K562 (cell line): Measurements from ENCODE around the gene CXCL14. TPM values are rescaled to one million over a fixed set of nuclear protein-coding genes. Genes with fewer than 3 reads are reported as not detected.
A peak's percentile ranks its signal among the peaks of the same experiment; 100 is the strongest.

ENCODE experiments used
- ELF2 ChIP-seq: fragments of 250-450 bp; sonication (Bioruptor Pico); IDR thresholded peaks from 2 replicates; pipeline ENCODE4 v1.5.0; 2021; ENCODE audit warnings: mild to moderate bottlenecking
- NFIC ChIP-seq: fragments of 450-650 bp; IDR thresholded peaks from 2 replicates; pipeline ENCODE4 v1.6.1; 2017; ENCODE audit warnings: mild to moderate bottlenecking, inconsistent platforms
- RAD21 ChIP-seq, 2 experiments: fragments of 250-450 bp in 1 of 2; fragments of 450-650 bp in 1 of 2; sonication (Bioruptor Pico) in 1 of 2; formaldehyde crosslinking in 1 of 2; IDR thresholded peaks in 1 of 2; conservative IDR thresholded peaks in 1 of 2; 2 replicates each; pipeline versions ENCODE4 v1.4.0 to v1.8.0; 2020 to 2022; ENCODE audit warnings: mild to moderate bottlenecking in 2 of 2, moderate library complexity in 1 of 2
- SMC3 ChIP-seq: conservative IDR thresholded peaks from 2 replicates; pipeline ENCODE4 v1.6.1; 2011; ENCODE audit warnings: low read depth, low read length, improper control_type of control experiment; ENCODE audit not compliant: insufficient read depth
- STAG1 ChIP-seq: sonication (generic); formaldehyde crosslinking; IDR thresholded peaks from 2 replicates; pipeline ENCODE4 v1.5.0; 2020; ENCODE audit warnings: missing genetic modification reagents, borderline replicate concordance
- polyA plus RNA-seq, 8 experiments: library from polyadenylated mRNA; depleted of rRNA in 4 of 8; stranded (reverse) in 5 of 8; unstranded in 3 of 8; fragments of >200 nt; fragmentation: Nextera tagmentation in 2 of 8; fragmentation: Illumina TruSeq in 1 of 8; extraction: Ambion mirVana in 2 of 8; extraction: Trizol in 1 of 8; gene quantifications; 2 replicates each; pipeline versions ENCODE4 v1.2.1 to v1.2.3, GENCODE V29; 2011 to 2014; ENCODE audit warnings: inconsistent platforms in 1 of 8, missing spikeins in 1 of 8
- total RNA-seq, 7 experiments: library from RNA; depleted of rRNA in 6 of 7; stranded (reverse); fragments of >200 nt in 6 of 7; fragmentation: Illumina TruSeq in 2 of 7; extraction: Trizol in 2 of 7; gene quantifications; 2 replicates each; pipeline versions ENCODE4 v1.2.1 to v1.2.3, GENCODE V29; 2011 to 2021; ENCODE audit warnings: low replicate concordance in 1 of 7
- TF ChIP-seq, protein P1 (sequence below): fragments of 450-650 bp; formaldehyde crosslinking; IDR thresholded peaks from 2 replicates; pipeline ENCODE4 v1.4.0; 2020; ENCODE audit warnings: mild to moderate bottlenecking, moderate library complexity
- TF ChIP-seq, protein P2 (sequence below): IDR thresholded peaks from 2 replicates; pipeline ENCODE4 v1.6.1; 2011; ENCODE audit not compliant: insufficient read length; ENCODE audit errors: extremely low read depth
- TF ChIP-seq, protein P3 (sequence below), 3 experiments: IDR thresholded peaks in 2 of 3; conservative IDR thresholded peaks in 1 of 3; 2 replicates each; pipeline ENCODE4 v1.5.1; 2011 to 2012; ENCODE audit warnings: low read length in 3 of 3, mild to moderate bottlenecking in 3 of 3, control low read depth in 2 of 3, improper control_type of control experiment in 1 of 3, inconsistent platforms in 1 of 3, low read depth in 1 of 3, mixed read lengths in 1 of 3, moderate library complexity in 1 of 3; ENCODE audit not compliant: insufficient read depth in 2 of 3
- TF ChIP-seq, protein P4 (sequence below): fragments of 450-650 bp; IDR thresholded peaks from 2 replicates; pipeline ENCODE4 v1.6.1; 2016; ENCODE audit warnings: missing biosample characterization, missing genetic modification characterization
- TF ChIP-seq, protein P5 (sequence below), 2 experiments: fragments of 450-650 bp in 1 of 2; sonication (generic) in 1 of 2; formaldehyde crosslinking in 1 of 2; IDR thresholded peaks in 1 of 2; conservative IDR thresholded peaks in 1 of 2; 2 replicates each; pipeline versions ENCODE4 v1.6.1 to v1.8.1; 2016 to 2023; ENCODE audit warnings: mild to moderate bottlenecking in 2 of 2, moderate library complexity in 2 of 2, inconsistent platforms in 1 of 2, missing genetic modification reagents in 1 of 2

CXCL14 gene
- total and polyA plus RNA-seq, 9 of the 15 experiments (the other 6 are each of a cell fraction or from before 2014, with no cell fraction given): not detected

DNA sequence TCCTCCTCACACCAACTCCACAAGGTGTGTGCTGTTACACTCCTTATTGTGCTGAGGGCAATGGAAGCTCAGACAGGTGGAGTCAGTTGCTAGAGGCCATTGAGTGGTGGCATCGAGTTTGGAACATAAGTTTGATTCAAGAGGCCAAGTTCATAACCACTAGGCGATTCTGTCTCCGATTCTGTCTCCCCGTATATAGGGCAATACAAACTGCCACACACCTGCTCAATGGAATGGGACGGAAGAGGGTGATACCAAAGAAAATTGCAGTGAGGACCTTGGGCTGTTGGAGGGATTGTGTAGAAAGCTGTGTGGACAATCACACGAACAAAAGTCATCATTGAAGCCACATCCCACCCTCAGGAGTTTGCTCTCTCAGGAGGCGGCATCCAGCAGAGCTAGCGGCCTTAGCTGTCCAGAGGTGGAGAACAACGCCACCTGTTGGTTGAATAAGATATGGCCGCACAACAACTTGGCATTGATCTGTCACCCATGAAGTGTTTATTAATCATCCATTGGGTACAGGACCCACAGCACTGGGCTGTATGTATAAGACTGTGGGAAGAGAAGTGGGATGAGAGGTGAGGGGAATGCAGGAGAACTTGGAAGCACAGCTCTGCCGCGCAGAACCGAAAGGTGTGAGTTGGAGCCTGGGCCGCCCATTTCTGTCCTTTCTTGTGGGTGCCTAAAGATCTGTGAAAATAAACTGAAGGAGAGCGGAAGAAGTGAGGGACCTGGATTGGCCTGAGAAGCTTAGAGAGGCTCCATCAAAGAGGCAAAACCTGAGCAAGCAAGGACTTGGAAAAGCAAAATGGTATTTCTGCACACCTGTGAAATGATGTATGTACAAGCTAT lies 27.0 kb downstream of the CXCL14 start (continued):
- TF ChIP-seq, protein P1, sequence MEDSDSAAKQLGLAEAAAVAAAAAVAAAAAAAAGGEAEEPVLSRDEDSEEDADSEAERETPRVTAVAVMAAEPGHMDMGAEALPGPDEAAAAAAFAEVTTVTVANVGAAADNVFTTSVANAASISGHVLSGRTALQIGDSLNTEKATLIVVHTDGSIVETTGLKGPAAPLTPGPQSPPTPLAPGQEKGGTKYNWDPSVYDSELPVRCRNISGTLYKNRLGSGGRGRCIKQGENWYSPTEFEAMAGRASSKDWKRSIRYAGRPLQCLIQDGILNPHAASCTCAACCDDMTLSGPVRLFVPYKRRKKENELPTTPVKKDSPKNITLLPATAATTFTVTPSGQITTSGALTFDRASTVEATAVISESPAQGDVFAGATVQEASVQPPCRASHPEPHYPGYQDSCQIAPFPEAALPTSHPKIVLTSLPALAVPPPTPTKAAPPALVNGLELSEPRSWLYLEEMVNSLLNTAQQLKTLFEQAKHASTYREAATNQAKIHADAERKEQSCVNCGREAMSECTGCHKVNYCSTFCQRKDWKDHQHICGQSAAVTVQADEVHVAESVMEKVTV (CRISPR knock-in tag): peak; percentile 91
- TF ChIP-seq, protein P2, sequence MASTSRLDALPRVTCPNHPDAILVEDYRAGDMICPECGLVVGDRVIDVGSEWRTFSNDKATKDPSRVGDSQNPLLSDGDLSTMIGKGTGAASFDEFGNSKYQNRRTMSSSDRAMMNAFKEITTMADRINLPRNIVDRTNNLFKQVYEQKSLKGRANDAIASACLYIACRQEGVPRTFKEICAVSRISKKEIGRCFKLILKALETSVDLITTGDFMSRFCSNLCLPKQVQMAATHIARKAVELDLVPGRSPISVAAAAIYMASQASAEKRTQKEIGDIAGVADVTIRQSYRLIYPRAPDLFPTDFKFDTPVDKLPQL: no peak
- TF ChIP-seq, protein P3, sequence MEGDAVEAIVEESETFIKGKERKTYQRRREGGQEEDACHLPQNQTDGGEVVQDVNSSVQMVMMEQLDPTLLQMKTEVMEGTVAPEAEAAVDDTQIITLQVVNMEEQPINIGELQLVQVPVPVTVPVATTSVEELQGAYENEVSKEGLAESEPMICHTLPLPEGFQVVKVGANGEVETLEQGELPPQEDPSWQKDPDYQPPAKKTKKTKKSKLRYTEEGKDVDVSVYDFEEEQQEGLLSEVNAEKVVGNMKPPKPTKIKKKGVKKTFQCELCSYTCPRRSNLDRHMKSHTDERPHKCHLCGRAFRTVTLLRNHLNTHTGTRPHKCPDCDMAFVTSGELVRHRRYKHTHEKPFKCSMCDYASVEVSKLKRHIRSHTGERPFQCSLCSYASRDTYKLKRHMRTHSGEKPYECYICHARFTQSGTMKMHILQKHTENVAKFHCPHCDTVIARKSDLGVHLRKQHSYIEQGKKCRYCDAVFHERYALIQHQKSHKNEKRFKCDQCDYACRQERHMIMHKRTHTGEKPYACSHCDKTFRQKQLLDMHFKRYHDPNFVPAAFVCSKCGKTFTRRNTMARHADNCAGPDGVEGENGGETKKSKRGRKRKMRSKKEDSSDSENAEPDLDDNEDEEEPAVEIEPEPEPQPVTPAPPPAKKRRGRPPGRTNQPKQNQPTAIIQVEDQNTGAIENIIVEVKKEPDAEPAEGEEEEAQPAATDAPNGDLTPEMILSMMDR (IDR thresholded peaks at IDR 0.05 in 2 of 3, conservative IDR thresholded peaks at IDR 0.05 in 1 of 3; ENCODE audit: insufficient read depth in 2 of 3, low read depth in 1 of 3, low read length in 3 of 3): peak; percentile 90 to 93 (median 93)
- TF ChIP-seq ELF2 (CRISPR knock-in tag): no peak
- peak; percentile 96 to 98 for TF ChIP-seq RAD21 (CRISPR knock-in tag; conservative IDR thresholded peaks at IDR 0.05 in 1 of 2, IDR thresholded peaks at IDR 0.05 in 1 of 2)
- TF ChIP-seq, protein P4, sequence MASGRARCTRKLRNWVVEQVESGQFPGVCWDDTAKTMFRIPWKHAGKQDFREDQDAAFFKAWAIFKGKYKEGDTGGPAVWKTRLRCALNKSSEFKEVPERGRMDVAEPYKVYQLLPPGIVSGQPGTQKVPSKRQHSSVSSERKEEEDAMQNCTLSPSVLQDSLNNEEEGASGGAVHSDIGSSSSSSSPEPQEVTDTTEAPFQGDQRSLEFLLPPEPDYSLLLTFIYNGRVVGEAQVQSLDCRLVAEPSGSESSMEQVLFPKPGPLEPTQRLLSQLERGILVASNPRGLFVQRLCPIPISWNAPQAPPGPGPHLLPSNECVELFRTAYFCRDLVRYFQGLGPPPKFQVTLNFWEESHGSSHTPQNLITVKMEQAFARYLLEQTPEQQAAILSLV: no peak
- TF ChIP-seq NFIC: no peak
- TF ChIP-seq STAG1 (CRISPR knock-in tag): peak; percentile 71; the same call in 1 of the 2 replicates
- peak; percentile 97 for TF ChIP-seq SMC3
- TF ChIP-seq, protein P5, sequence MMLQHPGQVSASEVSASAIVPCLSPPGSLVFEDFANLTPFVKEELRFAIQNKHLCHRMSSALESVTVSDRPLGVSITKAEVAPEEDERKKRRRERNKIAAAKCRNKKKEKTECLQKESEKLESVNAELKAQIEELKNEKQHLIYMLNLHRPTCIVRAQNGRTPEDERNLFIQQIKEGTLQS (IDR thresholded peaks at IDR 0.05): no peak
- TF ChIP-seq, protein P5 (CRISPR knock-in tag; conservative IDR thresholded peaks at IDR 0.05): 0 out of 2 replicates have a peak, but pooled peaks have one; percentile 24
